ENCODE results near the gene COL4A2. TPM values are rescaled to one million over a fixed set of nuclear protein-coding genes. Genes with fewer than 3 reads are reported as not detected.

Gene COL4A2
- total RNA-seq, 1 donor from 2014 or later, result 180 TPM

DNA sequence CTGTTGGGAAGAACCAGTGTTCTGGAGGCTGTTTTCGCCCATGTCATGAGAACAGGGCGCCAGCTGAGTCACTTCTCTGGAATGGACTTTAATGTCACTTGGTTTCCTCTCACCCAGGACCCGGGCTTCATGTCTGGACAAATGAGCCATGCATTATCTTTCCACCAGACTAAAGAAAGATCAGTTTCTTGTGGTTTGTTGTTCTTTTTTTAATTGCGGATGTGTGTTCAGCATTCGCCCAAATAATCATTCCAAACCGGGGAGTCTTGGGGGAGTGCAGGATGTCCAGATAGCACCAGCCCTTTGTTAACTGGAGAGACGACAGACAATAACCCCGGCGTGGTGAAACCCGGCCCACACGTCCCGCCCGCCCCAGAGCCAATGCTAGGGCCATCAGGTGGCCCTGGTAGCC, 102.5 kb downstream of the COL4A2 start:
- no peak for TF ChIP-seq POLR2A (IDR thresholded peaks at IDR 0.05)
- peak in 1 of 2 donors; percentile 17 for TF ChIP-seq POLR2AphosphoS5 (IDR thresholded peaks at IDR 0.05; ENCODE audit: insufficient read depth in 1 of 2, low read depth in 1 of 2)
- TF ChIP-seq, protein P1, sequence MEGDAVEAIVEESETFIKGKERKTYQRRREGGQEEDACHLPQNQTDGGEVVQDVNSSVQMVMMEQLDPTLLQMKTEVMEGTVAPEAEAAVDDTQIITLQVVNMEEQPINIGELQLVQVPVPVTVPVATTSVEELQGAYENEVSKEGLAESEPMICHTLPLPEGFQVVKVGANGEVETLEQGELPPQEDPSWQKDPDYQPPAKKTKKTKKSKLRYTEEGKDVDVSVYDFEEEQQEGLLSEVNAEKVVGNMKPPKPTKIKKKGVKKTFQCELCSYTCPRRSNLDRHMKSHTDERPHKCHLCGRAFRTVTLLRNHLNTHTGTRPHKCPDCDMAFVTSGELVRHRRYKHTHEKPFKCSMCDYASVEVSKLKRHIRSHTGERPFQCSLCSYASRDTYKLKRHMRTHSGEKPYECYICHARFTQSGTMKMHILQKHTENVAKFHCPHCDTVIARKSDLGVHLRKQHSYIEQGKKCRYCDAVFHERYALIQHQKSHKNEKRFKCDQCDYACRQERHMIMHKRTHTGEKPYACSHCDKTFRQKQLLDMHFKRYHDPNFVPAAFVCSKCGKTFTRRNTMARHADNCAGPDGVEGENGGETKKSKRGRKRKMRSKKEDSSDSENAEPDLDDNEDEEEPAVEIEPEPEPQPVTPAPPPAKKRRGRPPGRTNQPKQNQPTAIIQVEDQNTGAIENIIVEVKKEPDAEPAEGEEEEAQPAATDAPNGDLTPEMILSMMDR (IDR thresholded peaks at IDR 0.05), result no peak
- Histone ChIP-seq H3K4me3 (no peak overlapping the region), H3K4me1 (peaks cover 60% of the 10 kb centered on the region), H3K36me3 (no peaks in the 10 kb centered on the region), H3K9me3 (no peaks in the 10 kb centered on the region), H3K27me3 (no peaks in the 10 kb centered on the region), H3K27ac (peak overlapping the region; percentile 87)
- intact Hi-C loops (cut with DNase I), result loop anchor here (5.0 kb wide), 1 partner anchor 172 kb away; no protein-coding TSS in a partner anchor
- DNase-seq (ENCODE audit: extremely low spot score in 2 of 2), result no peak

DNA sequence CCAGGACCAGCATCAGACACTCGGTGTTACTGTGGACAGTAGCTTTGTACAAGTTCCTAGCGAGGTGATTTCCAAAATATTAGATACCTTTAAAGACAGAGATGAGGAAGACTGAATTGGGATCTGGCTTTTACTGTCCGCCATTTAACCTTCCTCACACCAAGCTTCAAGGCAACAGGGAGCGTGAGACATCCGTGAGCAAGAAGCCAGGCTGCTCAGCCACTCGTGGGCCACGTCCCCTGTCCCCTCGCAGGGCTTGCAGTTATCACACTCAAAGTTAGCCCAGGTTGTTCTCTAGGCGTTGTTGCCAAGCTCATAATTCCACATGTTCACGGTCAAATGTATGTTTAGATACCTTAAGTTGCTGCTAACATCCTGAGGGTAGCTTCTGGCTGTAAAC, 102.9 kb downstream of the COL4A2 start:
- Histone ChIP-seq H3K9me3 (no peaks in the 10 kb centered on the region), H3K36me3 (no peaks in the 10 kb centered on the region), H3K4me3 (no peak overlapping the region), H3K27ac (peak overlapping the region; percentile 87), H3K27me3 (no peaks in the 10 kb centered on the region), H3K4me1 (peaks cover 60% of the 10 kb centered on the region)
- TF ChIP-seq, protein P1 (IDR thresholded peaks at IDR 0.05), result no peak
- DNase-seq (ENCODE audit: extremely low spot score in 2 of 2), result no peak
- intact Hi-C loops (cut with DNase I), result loop anchor here (1.0 to 10.0 kb wide), 4 partner anchors 75 to 188 kb away; no protein-coding TSS in a partner anchor

DNA sequence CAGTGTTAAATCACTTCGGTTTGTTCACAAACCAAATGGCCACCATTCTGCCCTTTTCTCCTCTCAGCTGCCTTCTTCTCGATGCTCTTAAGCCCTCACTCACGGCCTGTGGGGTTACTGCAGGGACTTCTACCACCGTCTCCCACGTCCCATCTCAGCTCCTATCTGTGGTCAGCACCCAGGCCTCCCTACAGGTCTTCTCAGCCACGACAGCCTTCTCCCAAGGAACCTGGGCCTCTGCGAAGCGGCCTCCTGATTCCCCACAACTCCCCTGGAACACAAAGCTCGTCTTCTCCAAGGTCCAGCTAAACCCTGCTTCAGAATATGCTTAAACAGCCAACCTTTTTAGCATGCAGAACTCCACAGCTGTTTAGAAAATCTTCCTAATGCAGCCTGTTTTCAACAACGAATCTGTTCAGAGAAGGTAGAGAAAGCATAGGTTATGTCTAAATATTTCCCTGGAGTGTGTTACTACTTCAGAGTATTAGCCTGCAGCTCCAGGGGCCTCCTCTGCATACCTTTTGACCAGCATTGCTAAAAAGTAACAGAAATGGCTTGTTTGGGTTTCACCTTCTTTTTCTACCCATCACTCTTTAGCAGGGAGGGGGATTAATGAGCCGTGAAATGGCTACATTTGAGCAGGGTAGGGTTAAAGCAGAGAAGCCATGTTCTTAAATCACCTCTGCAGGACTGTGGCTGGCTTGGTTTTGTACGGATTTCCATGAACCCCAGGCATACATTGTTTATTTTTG, 104.0 kb downstream of the COL4A2 start:
- peaks cover 71% of the 10 kb centered on the region for H3K4me1 ChIP-seq
- H3K36me3 ChIP-seq, result no peaks in the 10 kb centered on the region
- intact Hi-C loops (cut with DNase I), result loop anchor here (1.0 to 10.0 kb wide), 3 partner anchors 76 to 189 kb away; no protein-coding TSS in a partner anchor
- H3K4me3 ChIP-seq, result no peak overlapping the region
- no peak for TF ChIP-seq POLR2AphosphoS5 (IDR thresholded peaks at IDR 0.05; ENCODE audit: insufficient read depth in 1 of 2, low read depth in 1 of 2)
- TF ChIP-seq, protein P1 (IDR thresholded peaks at IDR 0.05), result no peak
- TF ChIP-seq POLR2A (IDR thresholded peaks at IDR 0.05), result no peak
- H3K9me3 ChIP-seq, result no peaks in the 10 kb centered on the region
- no peak for DNase-seq (ENCODE audit: extremely low spot score in 2 of 2)
- H3K27ac ChIP-seq, result peak overlapping the region; percentile 87
- no peaks in the 10 kb centered on the region for H3K27me3 ChIP-seq

DNA sequence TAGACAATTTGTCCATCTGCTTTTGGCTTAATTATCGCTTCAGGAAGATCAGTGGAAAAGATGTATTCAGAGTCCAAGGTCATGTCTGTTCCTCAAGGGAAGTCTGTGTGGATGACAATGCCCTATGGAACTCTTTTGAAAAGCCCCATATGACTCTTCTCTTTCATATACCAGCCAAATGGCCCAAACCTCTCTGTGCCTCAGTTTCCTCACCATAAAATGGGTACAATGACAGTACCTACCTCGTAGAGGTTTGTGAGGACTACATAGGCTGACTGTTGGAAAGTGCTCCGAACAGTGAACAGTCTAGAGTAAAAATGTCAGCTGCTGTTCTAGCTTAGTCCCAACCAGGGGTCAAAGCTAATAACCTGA, 104.6 kb downstream of the COL4A2 start:
- Histone ChIP-seq H3K27me3 (no peaks in the 10 kb centered on the region), H3K9me3 (no peaks in the 10 kb centered on the region), H3K4me3 (no peak overlapping the region), H3K36me3 (no peaks in the 10 kb centered on the region), H3K27ac (peak overlapping the region; percentile 87), H3K4me1 (peaks cover 73% of the 10 kb centered on the region)
- TF ChIP-seq, protein P1 (IDR thresholded peaks at IDR 0.05), result no peak
- TF ChIP-seq POLR2A (IDR thresholded peaks at IDR 0.05), result no peak
- TF ChIP-seq POLR2AphosphoS5 (IDR thresholded peaks at IDR 0.05; ENCODE audit: insufficient read depth in 1 of 2, low read depth in 1 of 2), result no peak
- intact Hi-C loops (cut with DNase I), result loop anchor here (5.0 to 10.0 kb wide), 2 partner anchors 77 to 189 kb away; no protein-coding TSS in a partner anchor
- DNase-seq (ENCODE audit: extremely low spot score in 2 of 2), result peak in 1 of 2 donors; percentile 42

Measured in vagina (tissue), 2 donors.